ENCODE results near the gene LAMB4.

LAMB4 gene

GRCh38 chr7:108024538-108024937 is 105.6 kb downstream of the LAMB4 start:
- Histone ChIP-seq H3K27ac (no peak overlapping the region), H3K4me1 (ENCODE audit: control insufficient read depth in 1 of 2, insufficient read depth in 1 of 2, low read depth in 1 of 2, low read length in 1 of 2) (no peaks in the 10 kb centered on the region), H3K27me3 (peaks cover 24% of the 10 kb centered on the region), H3K4me3 (ENCODE audit: low read depth in 1 of 2, low read length in 1 of 2) (no peak overlapping the region), H3K9me3 (no peaks in the 10 kb centered on the region), H3K36me3 (no peaks in the 10 kb centered on the region)
- no peak for TF ChIP-seq CTCF (IDR thresholded peaks at IDR 0.05)

GRCh38 chr7:108020585-108020984 is 109.6 kb downstream of the LAMB4 start:
- peaks cover 24% of the 10 kb centered on the region for H3K27me3 ChIP-seq
- H3K9me3 ChIP-seq = no peaks in the 10 kb centered on the region
- H3K4me1 ChIP-seq (ENCODE audit: control insufficient read depth in 1 of 2, insufficient read depth in 1 of 2, low read depth in 1 of 2, low read length in 1 of 2) = no peaks in the 10 kb centered on the region
- no peak overlapping the region for H3K4me3 ChIP-seq (ENCODE audit: low read depth in 1 of 2, low read length in 1 of 2)
- TF ChIP-seq CTCF (IDR thresholded peaks at IDR 0.05) = no peak
- no peak overlapping the region for H3K27ac ChIP-seq
- H3K36me3 ChIP-seq = no peaks in the 10 kb centered on the region

- TF ChIP-seq CTCF (IDR thresholded peaks at IDR 0.05) = no peak
- Histone ChIP-seq H3K4me1 (ENCODE audit: control insufficient read depth in 1 of 2, insufficient read depth in 1 of 2, low read depth in 1 of 2, low read length in 1 of 2) (no peaks in the 10 kb centered on the region), H3K27ac (no peak overlapping the region), H3K4me3 (ENCODE audit: low read depth in 1 of 2, low read length in 1 of 2) (no peak overlapping the region), H3K9me3 (no peaks in the 10 kb centered on the region), H3K36me3 (no peaks in the 10 kb centered on the region), H3K27me3 (peaks cover 15% of the 10 kb centered on the region)
Observed at GRCh38 chr7:108018668-108019067, 111.5 kb downstream of the LAMB4 start.

GRCh38 chr7:108017776-108018151 is 112.4 kb downstream of the LAMB4 start:
- H3K36me3 ChIP-seq = no peaks in the 10 kb centered on the region
- H3K4me1 ChIP-seq (ENCODE audit: control insufficient read depth in 1 of 2, insufficient read depth in 1 of 2, low read depth in 1 of 2, low read length in 1 of 2) = no peaks in the 10 kb centered on the region
- H3K4me3 ChIP-seq (ENCODE audit: low read depth in 1 of 2, low read length in 1 of 2) = no peak overlapping the region

GRCh38 chr7:108016841-108017775 is 113.1 kb downstream of the LAMB4 start:
- Histone ChIP-seq H3K4me3 (ENCODE audit: low read depth in 1 of 2, low read length in 1 of 2) (no peak overlapping the region), H3K9me3 (no peaks in the 10 kb centered on the region), H3K36me3 (no peaks in the 10 kb centered on the region), H3K27me3 (peaks cover 20% of the 10 kb centered on the region), H3K4me1 (ENCODE audit: control insufficient read depth in 1 of 2, insufficient read depth in 1 of 2, low read depth in 1 of 2, low read length in 1 of 2) (no peaks in the 10 kb centered on the region), H3K27ac (no peak overlapping the region)
- TF ChIP-seq CTCF (IDR thresholded peaks at IDR 0.05) = no peak

More at GRCh38 chr7:108017776-108018151, 112.4 kb downstream of the LAMB4 start:
- H3K9me3 ChIP-seq = no peaks in the 10 kb centered on the region
- peaks cover 15% of the 10 kb centered on the region for H3K27me3 ChIP-seq
- no peak for TF ChIP-seq CTCF (IDR thresholded peaks at IDR 0.05)
- H3K27ac ChIP-seq = no peak overlapping the region

Data from neutrophil (primary cell).